ENCODE results near the gene STARD9. TPM values are rescaled to one million over a fixed set of nuclear protein-coding genes. Genes with fewer than 3 reads are reported as not detected.

Gene STARD9
- total and polyA plus RNA-seq, 2 of the 4 experiments (the other 2 are of a cell fraction) = 2.0 to 3.2 TPM

DNA sequence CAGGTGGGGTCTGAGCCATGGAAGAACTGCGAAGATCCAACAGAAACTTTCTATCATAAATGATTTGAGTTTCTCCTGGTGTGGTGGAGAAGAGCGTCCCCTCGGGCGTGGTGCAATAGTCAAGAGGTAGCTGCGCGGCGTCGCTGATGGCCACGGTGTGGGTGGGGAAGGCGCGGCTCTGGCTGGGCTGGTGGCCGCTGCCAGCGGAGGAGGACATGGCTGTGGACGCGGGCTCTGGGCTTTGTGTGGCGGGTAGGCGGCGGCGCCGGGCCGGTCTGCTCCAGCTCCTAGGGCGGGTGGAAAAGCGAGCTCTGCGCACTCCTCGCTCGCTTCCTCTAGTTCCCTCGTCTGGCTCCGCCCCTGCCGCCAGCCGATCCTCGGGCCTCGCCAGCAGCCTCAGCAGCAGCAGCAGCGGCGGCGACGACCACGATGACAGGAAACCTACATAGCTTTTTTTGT is 5.9 kb downstream of the STARD9 start:
- ATAC-seq (ENCODE audit: low read depth) (peak; percentile 99), DNase-seq (peak; percentile 68)
- Histone ChIP-seq H2AK9ac (replicated peaks; ENCODE audit: low read depth, low read length, poor library complexity) (peak overlapping the region; percentile 67), H4K91ac (ENCODE audit: insufficient read depth, low read depth, low read length) (0 out of 2 replicates have a peak overlapping the region, but pooled peaks have one; percentile 48), H3K27ac (ENCODE audit: insufficient read depth, low read length) (peak overlapping the region; percentile 47; the same call in 1 of the 2 replicates), H3K14ac (replicated peaks; ENCODE audit: low read depth, low read length) (peak overlapping the region; percentile 85), H2BK120ac (ENCODE audit: low read depth, low read length) (no peak overlapping the region; the same call in 1 of the 2 replicates), H2AK5ac (ENCODE audit: low read depth, low read length) (no peak overlapping the region; the same call in 1 of the 2 replicates), H2BK15ac (ENCODE audit: low read depth, low read length) (no peak overlapping the region), H3K18ac (ENCODE audit: low read depth, low read length) (peak overlapping the region; percentile 63; the same call in 1 of the 2 replicates), H3K9me3 (ENCODE audit: control insufficient read depth, insufficient read depth, low read length) (no peaks in the 10 kb centered on the region), H3K56ac (ENCODE audit: extremely low read depth, insufficient read depth, low read length) (0 out of 2 replicates have a peak overlapping the region, but pooled peaks have one; percentile 4), H2BK5ac (ENCODE audit: low read depth, low read length, poor library complexity, severe bottlenecking) (peak overlapping the region; percentile 38), H3K9me1 (ENCODE audit: insufficient read depth, low read length) (peaks cover 12% of the 10 kb centered on the region; the same call in 1 of the 2 replicates), H4K5ac (ENCODE audit: low read depth, low read length) (peak overlapping the region; percentile 68), H2BK20ac (ENCODE audit: low read depth, low read length) (no peak overlapping the region), H3K4ac (ENCODE audit: low read depth, low read length) (peak overlapping the region; percentile 86), H4K8ac (ENCODE audit: low read depth in 2 of 2, low read length in 2 of 2) (peak overlapping the region; percentile 67 to 78), H2AFZ (replicated peaks; ENCODE audit: low read length, poor library complexity) (peak overlapping the region; percentile 90), H3K4me1 (ENCODE audit: control insufficient read depth, insufficient read depth, low read length) (peaks cover 12% of the 10 kb centered on the region), H4K20me1 (ENCODE audit: insufficient read depth, low read length) (peaks cover 4% of the 10 kb centered on the region; the same call in 1 of the 2 replicates), H3K4me2 (ENCODE audit: low read depth, low read length) (peak overlapping the region; percentile 85), H3K9ac (ENCODE audit: low read depth, low read length) (peak overlapping the region; percentile 76), H3K23ac (ENCODE audit: low read depth, low read length) (peak overlapping the region; percentile 76), H3K27me3 (ENCODE audit: control insufficient read depth, insufficient read depth, low read length) (no peaks in the 10 kb centered on the region), H3K36me3 (ENCODE audit: control insufficient read depth, insufficient read depth, low read length) (peaks cover 3% of the 10 kb centered on the region; the same call in 1 of the 2 replicates), H3K79me1 (ENCODE audit: low read depth in 1 of 2, low read length in 2 of 2) (peaks cover 31 to 69% of the 10 kb centered on the region in 2 experiments), H3K4me3 (ENCODE audit: insufficient read depth, low read depth, low read length) (peak overlapping the region; percentile 60)
- no TSS peak for BruUV-seq (replicated peaks)
- 60% methylated on average over 1 of the region's 37 CpGs; no CpG with 5 or more reads in 1 of the 2 experiments for WGBS, 2 experiments (ENCODE audit: extremely low coverage in 2 of 2, insufficient read length in 1 of 2)
- intact Hi-C loops (cut with micrococcal nuclease) (no loop called here), in situ Hi-C loops (cut with MboI; ENCODE audit: low sequenced_read_pairs) (no loop called here), dilution Hi-C loops (cut with HindIII; ENCODE audit: low sequenced_read_pairs, unreplicated experiment) (no loop called here)
- ChIA-PET POLR2A (ENCODE audit: unreplicated experiment) (interaction anchor here (0.5 to 0.7 kb wide), 3 partner anchors 10 to 505 kb away, joined by 3 to 13 read pairs (median 4); no protein-coding TSS in a partner anchor), CTCF (interaction anchor here (1.1 kb wide), 1 partner anchor 11 kb away, joined by 5 read pairs; no protein-coding TSS in a partner anchor)
- TF ChIP-seq CEBPB (IDR thresholded peaks at IDR 0.05; ENCODE audit: low read depth, low read length) (0 out of 2 replicates have a peak, but pooled peaks have one; percentile 41), MAFK (IDR thresholded peaks at IDR 0.05; ENCODE audit: low read depth, low read length) (no peak)

Measured in IMR-90 (cell line).